AG09309 (cell line): ENCODE results near the gene PAK4.

ENCODE experiments used
- DNase-seq: peaks from one replicate; pipeline ENCODE4 v3.0.0-alpha.2; 2010; ENCODE audit warnings: low read depth
- H3K4me3 ChIP-seq: 2 replicates; pipeline ENCODE4 v1.5.1; 2011; ENCODE audit warnings: mild to moderate bottlenecking, low read depth, low read length, moderate library complexity; ENCODE audit not compliant: control insufficient read depth
- CTCF ChIP-seq: IDR thresholded peaks from 2 replicates; pipeline ENCODE4 v1.5.1; 2011; ENCODE audit warnings: mild to moderate bottlenecking, low read depth, low read length, inconsistent platforms; ENCODE audit not compliant: insufficient read depth, control insufficient read depth; ENCODE audit errors: missing control alignments

The PAK4 gene

GRCh38 chr19:39180749-39181148 lies 55.2 kb downstream of the PAK4 start:
- DNase-seq, result no peak
- TF ChIP-seq CTCF, result no peak

GRCh38 chr19:39181500-39182173 lies 56.1 kb downstream of the PAK4 start:
- no peak overlapping the region for H3K4me3 ChIP-seq
- DNase-seq, result no peak
- no peak for TF ChIP-seq CTCF

More at GRCh38 chr19:39180749-39181148, 55.2 kb downstream of the PAK4 start:
- H3K4me3 ChIP-seq, result no peak overlapping the region

GRCh38 chr19:39182174-39182505 lies 56.6 kb downstream of the PAK4 start:
- DNase-seq, result no peak
- no peak for TF ChIP-seq CTCF
- H3K4me3 ChIP-seq, result no peak overlapping the region

- no peak for DNase-seq
- H3K4me3 ChIP-seq, result no peak overlapping the region
- no peak for TF ChIP-seq CTCF
Measured at GRCh38 chr19:39183104-39183503, 57.5 kb downstream of the PAK4 start.

- TF ChIP-seq CTCF, result no peak
- no peak for DNase-seq
- H3K4me3 ChIP-seq, result no peak overlapping the region
Measured at GRCh38 chr19:39186391-39186790, 60.8 kb downstream of the PAK4 start.

GRCh38 chr19:39187552-39187943 lies 62.0 kb downstream of the PAK4 start:
- H3K4me3 ChIP-seq, result no peak overlapping the region
- DNase-seq, result no peak
- no peak for TF ChIP-seq CTCF

GRCh38 chr19:39188960-39189359 lies 63.4 kb downstream of the PAK4 start:
- H3K4me3 ChIP-seq, result no peak overlapping the region
- TF ChIP-seq CTCF, result no peak
- DNase-seq, result no peak
